HG03045 (cell line): Measurements from ENCODE around the gene KCNQ1.

Experiments
- ATAC-seq: cut with Tn5 transposase; IDR thresholded peaks from one replicate; pipeline ENCODE4 v1.9.1; 2021; ENCODE audit warnings: mild to moderate bottlenecking, moderate library complexity; ENCODE audit not compliant: unreplicated experiment

The KCNQ1 gene

GRCh38 chr11:2859699-2860037 lies 414.9 kb downstream of the KCNQ1 start:
- no peak for ATAC-seq

- no peak for ATAC-seq
Observed at GRCh38 chr11:2860636-2861035, 415.8 kb downstream of the KCNQ1 start.

GRCh38 chr11:2862395-2863275 lies 417.8 kb downstream of the KCNQ1 start:
- no peak for ATAC-seq

GRCh38 chr11:2863276-2863618 lies 418.4 kb downstream of the KCNQ1 start:
- no peak for ATAC-seq

- no peak for ATAC-seq
Observed at GRCh38 chr11:2864901-2865300, 420.1 kb downstream of the KCNQ1 start.

DNA sequence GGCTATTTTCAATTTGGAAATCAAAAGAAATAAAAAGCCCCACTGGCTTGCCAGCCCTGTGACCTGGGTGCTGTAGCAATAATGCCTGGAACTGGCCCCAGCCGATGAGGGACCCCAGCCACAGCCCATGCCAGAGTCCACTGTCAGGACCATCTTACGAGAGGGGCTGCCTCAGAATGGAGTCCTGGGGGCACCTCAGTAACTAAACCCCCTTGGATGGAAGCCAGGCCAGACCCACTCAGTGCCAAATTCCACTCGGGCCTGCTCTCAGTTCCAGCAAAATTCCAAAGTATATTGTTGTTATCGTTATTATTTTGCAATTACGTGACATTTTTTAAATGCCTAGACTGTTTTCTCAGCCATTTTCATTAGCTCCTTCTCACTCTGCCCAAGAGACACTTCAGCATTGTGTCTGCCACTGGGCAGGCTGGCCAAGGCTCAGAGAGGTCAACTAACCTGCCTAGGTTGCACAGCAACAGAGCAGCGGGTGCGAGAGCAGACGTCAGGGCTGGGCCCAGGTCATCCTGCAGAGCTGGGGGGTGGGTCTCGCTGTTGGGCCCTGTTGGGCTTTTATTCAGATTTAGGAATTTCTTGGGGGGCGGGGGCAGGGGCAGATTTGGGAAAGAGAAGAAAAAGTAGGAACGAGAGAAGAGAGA lies 421.2 kb downstream of the KCNQ1 start:
- no peak for ATAC-seq

DNA sequence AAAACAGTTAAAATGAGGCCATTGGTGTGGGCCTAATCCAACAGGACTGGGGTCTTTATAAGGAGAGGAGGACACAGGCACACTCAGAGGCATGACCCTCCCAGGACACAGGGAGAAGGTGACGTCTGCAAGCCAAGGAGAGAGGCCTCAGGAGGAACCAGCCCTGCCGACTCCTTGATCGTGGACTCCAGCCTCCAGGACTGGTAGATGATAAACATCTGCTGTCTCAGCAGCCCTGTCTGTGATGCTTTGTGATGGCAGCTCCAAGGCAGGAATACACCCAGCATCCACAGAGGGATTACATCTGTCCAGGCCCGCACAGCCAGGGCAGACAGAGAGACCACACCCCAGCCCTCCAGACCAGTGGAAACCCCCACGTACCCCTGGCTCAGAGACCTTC lies 422.3 kb downstream of the KCNQ1 start:
- no peak for ATAC-seq

DNA sequence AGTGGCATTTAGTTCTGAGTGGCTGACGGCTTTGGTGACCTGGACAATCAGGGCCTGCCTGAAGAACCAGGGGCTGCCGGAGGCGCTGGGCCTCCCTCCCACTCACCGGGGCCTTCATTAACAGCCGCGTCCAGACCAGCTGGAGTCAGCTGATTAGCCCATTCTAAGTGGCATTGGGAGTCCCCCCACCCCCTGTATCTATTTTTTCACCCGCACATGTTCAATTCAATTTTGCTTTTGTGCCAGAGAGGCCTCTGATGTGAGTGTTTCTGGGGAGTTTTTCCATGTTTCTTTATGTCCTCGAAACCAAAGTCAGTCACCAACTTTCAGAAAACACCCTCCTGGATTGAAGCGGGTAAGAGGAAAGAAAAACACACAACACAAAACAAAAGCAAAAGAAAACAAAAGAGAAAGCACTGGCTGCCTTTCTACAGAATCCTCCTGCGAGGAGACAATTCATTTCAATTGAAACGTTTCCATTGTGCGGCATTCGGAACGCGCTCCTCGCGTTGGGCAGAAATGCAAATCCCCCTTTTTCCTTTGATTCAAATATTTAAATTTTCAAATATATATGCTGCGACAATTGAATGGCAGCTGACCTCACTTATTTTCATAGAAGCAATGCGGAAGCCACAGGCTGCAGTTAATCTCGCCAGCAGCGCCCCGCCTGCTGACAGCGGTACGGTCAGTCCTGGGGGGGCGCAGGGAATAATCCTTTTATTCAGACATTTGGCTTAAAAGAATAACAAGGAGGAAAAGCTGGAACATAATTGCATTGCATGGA lies 423.1 kb downstream of the KCNQ1 start:
- ATAC-seq: no peak

GRCh38 chr11:2868506-2869133 lies 423.8 kb downstream of the KCNQ1 start:
- ATAC-seq: no peak

GRCh38 chr11:2869134-2869526 lies 424.3 kb downstream of the KCNQ1 start:
- no peak for ATAC-seq

DNA sequence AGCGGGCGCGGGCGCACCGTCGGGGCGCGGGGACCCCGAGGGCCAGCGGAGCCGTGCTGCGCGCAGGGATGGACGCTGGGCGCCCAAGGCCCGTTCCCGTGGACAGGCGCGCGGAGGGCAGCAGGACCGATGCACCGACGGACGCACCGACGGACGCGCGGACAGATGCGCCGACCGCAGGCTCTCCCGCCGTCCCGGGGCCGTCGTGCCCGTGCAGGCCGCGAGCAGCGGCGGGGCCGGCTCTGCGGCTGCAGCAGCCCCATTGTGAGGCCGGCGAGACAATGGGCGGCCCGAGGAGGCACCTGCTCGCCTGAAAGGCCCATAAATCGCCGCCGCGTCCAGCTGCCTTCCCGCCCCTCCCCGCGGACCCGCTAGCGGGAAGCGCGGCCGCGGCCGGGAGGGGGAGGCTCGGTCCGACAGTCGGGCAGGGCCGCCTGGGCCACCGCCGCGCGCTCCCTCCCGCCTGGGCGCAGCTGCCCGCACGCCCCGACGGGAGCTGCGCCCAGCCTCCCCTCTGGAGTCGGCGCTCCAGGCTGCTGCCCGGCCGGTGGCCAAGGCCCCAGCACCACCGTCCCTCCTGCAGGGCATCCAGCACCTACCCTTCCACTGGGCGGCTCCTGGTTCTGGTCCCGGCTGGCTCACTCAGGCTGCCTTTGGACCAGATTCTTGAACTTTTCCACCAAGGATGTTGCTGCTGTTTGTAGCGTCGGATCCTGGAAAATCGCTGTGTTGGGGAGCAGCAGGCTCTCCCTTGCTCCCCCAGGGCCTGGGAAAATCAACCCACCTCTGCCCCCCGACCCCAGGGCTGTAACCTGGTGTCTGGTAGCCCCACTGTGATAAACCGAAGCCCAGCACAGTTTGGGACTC lies 425.0 kb downstream of the KCNQ1 start:
- no peak for ATAC-seq

- ATAC-seq: no peak
Observed at GRCh38 chr11:2870460-2870859, 425.7 kb downstream of the KCNQ1 start.

GRCh38 chr11:2870969-2871680 lies 426.3 kb downstream of the KCNQ1 start:
- ATAC-seq: no peak

DNA sequence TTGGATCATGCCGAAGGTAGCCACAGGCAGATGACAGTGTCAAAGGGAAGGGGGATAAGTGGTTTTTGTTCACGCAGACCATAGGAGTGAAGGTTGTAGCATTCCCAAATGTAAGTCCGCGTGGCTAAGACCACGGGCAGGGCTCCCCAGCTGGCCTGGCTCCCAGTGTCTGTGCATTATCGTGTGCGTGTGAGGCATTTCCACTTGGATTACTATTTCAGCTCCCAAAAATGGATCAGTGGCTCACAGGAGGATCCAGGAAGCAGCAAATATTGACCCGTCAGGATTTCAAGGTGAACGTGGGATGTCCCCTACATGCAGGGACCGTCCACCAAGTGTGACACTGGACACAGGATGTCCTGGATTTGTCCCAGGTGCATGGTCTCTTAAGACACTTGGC lies 430.2 kb downstream of the KCNQ1 start:
- ATAC-seq: no peak

DNA sequence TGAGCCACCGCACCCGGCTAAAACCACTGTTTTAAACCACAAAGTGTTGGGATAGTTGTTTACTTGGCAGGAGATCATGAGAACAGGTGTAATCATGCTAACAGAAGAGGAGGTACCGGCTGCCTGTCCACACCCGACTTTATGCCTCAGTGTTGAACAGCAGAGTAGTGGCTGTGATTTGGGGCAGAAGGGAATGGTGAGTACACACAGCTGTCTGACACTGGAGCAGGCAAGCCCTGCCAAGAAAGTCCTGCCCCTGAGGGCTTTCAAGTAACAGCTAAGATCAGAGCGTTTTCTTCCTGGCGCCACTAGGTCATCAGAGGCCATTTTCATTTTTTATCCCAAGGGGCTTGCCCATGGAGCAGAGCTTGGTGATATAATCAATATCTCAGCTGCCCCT lies 432.7 kb downstream of the KCNQ1 start:
- no peak for ATAC-seq

DNA sequence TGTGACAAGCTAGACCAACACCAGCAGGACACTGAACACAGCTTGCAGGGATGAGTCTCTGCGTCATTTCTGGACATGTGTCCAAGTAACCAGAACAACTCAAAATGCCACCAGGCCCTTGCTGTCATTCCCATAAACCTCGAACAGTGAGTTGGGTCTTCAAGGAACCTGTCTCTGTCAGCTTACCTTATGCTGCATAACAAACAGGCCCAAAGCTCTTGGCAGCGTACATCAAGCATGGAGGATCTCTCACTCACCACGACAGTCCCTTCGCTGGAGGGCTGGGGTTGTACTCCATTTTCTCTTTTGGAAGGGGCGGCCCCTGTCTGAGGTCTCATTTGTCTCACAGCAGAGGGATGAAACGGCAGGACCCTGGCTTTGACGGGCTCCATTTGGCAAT lies 434.0 kb downstream of the KCNQ1 start:
- ATAC-seq: no peak

- no peak for ATAC-seq
Observed at GRCh38 chr11:2880646-2881045, 435.8 kb downstream of the KCNQ1 start.

GRCh38 chr11:2881076-2881980 lies 436.5 kb downstream of the KCNQ1 start:
- ATAC-seq: no peak

DNA sequence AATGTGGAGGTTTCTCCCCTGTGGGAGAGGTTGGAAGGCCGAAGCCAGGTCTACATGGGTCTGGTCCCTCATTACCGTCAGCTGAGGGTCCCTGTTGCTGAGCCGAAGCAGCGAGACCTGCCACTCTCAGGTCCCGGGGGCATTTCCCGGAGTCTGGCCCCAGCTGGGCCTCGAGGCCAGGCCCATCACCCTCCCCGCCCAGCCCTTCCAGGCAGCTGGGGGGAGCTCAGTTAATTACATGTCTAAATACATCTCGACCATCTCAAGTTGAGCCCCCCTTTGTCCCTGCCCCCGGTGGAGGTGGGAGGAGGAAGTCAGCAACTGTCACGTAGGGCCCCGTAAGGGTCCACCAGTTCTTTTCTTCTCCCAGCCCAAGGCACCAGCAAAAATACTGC lies 437.2 kb downstream of the KCNQ1 start:
- ATAC-seq: no peak
